Smooth muscle cell (in vitro differentiated cells): ENCODE measurements around the gene ING5. TPM values are rescaled to one million over a fixed set of nuclear protein-coding genes. Genes with fewer than 3 reads are reported as not detected.

ENCODE experiments used
- DNase-seq: peaks from one replicate; lab custom pipeline; 2025; ENCODE audit not compliant: unreplicated experiment; lab: John Stamatoyannopoulos, UW
- H2AFZ ChIP-seq: fragments of 200-600 bp; sonication (generic); 2 replicates; pipeline ENCODE4 v1.6.0; 2016; ENCODE audit warnings: antibody characterized with exemption, low read depth, mild to moderate bottlenecking
- H3F3A ChIP-seq: fragments of 200-600 bp; sonication (generic); 2 replicates; pipeline ENCODE4 v1.6.0; 2017; ENCODE audit warnings: antibody characterized with exemption, low read depth
- H3K27ac ChIP-seq: fragments of 200-600 bp; sonication (generic); 2 replicates; pipeline ENCODE4 v1.5.1; 2016; ENCODE audit warnings: low read depth, mild to moderate bottlenecking
- H3K27me3 ChIP-seq: fragments of 200-600 bp; sonication (generic); 2 replicates; pipeline ENCODE4 v1.6.1; 2016; ENCODE audit warnings: low read depth, mild to moderate bottlenecking
- H3K36me3 ChIP-seq: fragments of 200-600 bp; sonication (generic); 2 replicates; pipeline ENCODE4 v1.5.1; 2016; ENCODE audit warnings: low read depth
- H3K4me1 ChIP-seq: fragments of 200-600 bp; sonication (generic); 2 replicates; pipeline ENCODE4 v1.5.1; 2016; ENCODE audit warnings: low read depth
- H3K4me2 ChIP-seq: fragments of 200-600 bp; sonication (generic); 2 replicates; pipeline ENCODE4 v1.6.0; 2016; ENCODE audit warnings: mild to moderate bottlenecking
- H3K4me3 ChIP-seq: fragments of 200-600 bp; sonication (generic); 2 replicates; pipeline ENCODE4 v1.5.1; 2016; ENCODE audit warnings: mild to moderate bottlenecking
- H3K79me2 ChIP-seq: fragments of 200-600 bp; sonication (generic); 2 replicates; pipeline ENCODE4 v1.6.0; 2016; ENCODE audit warnings: low read depth, mild to moderate bottlenecking
- H3K9ac ChIP-seq: fragments of 200-600 bp; sonication (generic); 2 replicates; pipeline ENCODE4 v1.6.0; 2016; ENCODE audit warnings: low read depth
- H3K9me3 ChIP-seq: fragments of 200-600 bp; sonication (generic); replicated peaks from 2 replicates; pipeline ENCODE4 v1.5.1; 2016; ENCODE audit warnings: low read depth
- H4K20me1 ChIP-seq: fragments of 200-600 bp; sonication (generic); 2 replicates; pipeline ENCODE4 v1.6.0; 2016; ENCODE audit warnings: low read depth
- CTCF ChIP-seq: fragments of 200-600 bp; sonication (generic); IDR thresholded peaks from 2 replicates; pipeline ENCODE4 v1.5.1; 2017; ENCODE audit warnings: borderline replicate concordance, mild to moderate bottlenecking, antibody characterized with exemption; ENCODE audit not compliant: insufficient read depth, poor library complexity, severe bottlenecking
- WGBS: methylation state at CpG from one replicate; pipeline ENCODE4 v1.1.7; 2016; ENCODE audit warnings: low lambda C conversion rate; 5-methylcytosine and 5-hydroxymethylcytosine counted together
- polyA plus RNA-seq: library from polyadenylated mRNA; unstranded; fragments of >200 nt; fragmentation: Nextera tagmentation; extraction: Ambion mirVana; gene quantifications from 2 replicates; pipeline ENCODE4 v1.2.1, GENCODE V29; 2016
- total RNA-seq: library from RNA; depleted of rRNA; stranded (reverse); fragments of >200 nt; gene quantifications from 2 replicates; pipeline ENCODE4 v1.2.3, GENCODE V29; 2014

Gene ING5
- total and polyA plus RNA-seq, 2 experiments from 2014 or later, result 6.7 to 10.6 TPM

GRCh38 chr2:241760301-241760771 is 58.5 kb downstream of the ING5 start:
- H3K27ac ChIP-seq, result no peak overlapping the region
- H3K79me2 ChIP-seq, result no peaks in the 10 kb centered on the region
- no peak for TF ChIP-seq CTCF
- H3F3A ChIP-seq, result no peaks in the 10 kb centered on the region
- H3K4me1 ChIP-seq, result no peaks in the 10 kb centered on the region
- 97% methylated on average over 17 of the region's 17 CpGs for WGBS
- no peaks in the 10 kb centered on the region for H3K36me3 ChIP-seq
- no peaks in the 10 kb centered on the region for H3K27me3 ChIP-seq
- no peak overlapping the region for H3K4me3 ChIP-seq
- no peak overlapping the region for H3K9ac ChIP-seq
- DNase-seq, result no peak
- no peaks in the 10 kb centered on the region for H3K9me3 ChIP-seq
- peaks cover 4% of the 10 kb centered on the region for H4K20me1 ChIP-seq
- H3K4me2 ChIP-seq, result no peak overlapping the region
- H2AFZ ChIP-seq, result no peak overlapping the region

- Histone ChIP-seq H3K27me3 (no peaks in the 10 kb centered on the region), H3K4me2 (no peak overlapping the region), H4K20me1 (peaks cover 4% of the 10 kb centered on the region), H3K4me1 (no peaks in the 10 kb centered on the region), H3K9ac (no peak overlapping the region), H3F3A (no peaks in the 10 kb centered on the region), H2AFZ (no peak overlapping the region), H3K9me3 (no peaks in the 10 kb centered on the region), H3K4me3 (no peak overlapping the region), H3K27ac (no peak overlapping the region), H3K36me3 (no peaks in the 10 kb centered on the region), H3K79me2 (no peaks in the 10 kb centered on the region)
- WGBS, result 89% methylated on average over 18 of the region's 18 CpGs
- DNase-seq, result no peak
- no peak for TF ChIP-seq CTCF
These were observed 60.6 kb downstream of the ING5 start for GRCh38 chr2:241762321-241762932.

GRCh38 chr2:241762933-241763369 is 61.1 kb downstream of the ING5 start:
- Histone ChIP-seq H4K20me1 (peaks cover 4% of the 10 kb centered on the region), H3F3A (no peaks in the 10 kb centered on the region), H3K27me3 (no peaks in the 10 kb centered on the region), H3K9ac (no peak overlapping the region), H3K4me1 (no peaks in the 10 kb centered on the region), H3K4me2 (no peak overlapping the region), H3K9me3 (no peaks in the 10 kb centered on the region), H2AFZ (no peak overlapping the region), H3K4me3 (no peak overlapping the region), H3K79me2 (no peaks in the 10 kb centered on the region), H3K27ac (no peak overlapping the region), H3K36me3 (no peaks in the 10 kb centered on the region)
- WGBS, result 90% methylated on average over 13 of the region's 13 CpGs
- no peak for DNase-seq
- TF ChIP-seq CTCF, result no peak
